Neural cell (in vitro differentiated cells): Measurements from ENCODE around the gene CD151.
A peak's percentile ranks its signal among the peaks of the same experiment; 100 is the strongest.

Experiments used
- EP300 ChIP-seq: fragments of 450-650 bp; conservative IDR thresholded peaks from 2 replicates; pipeline ENCODE4 v1.6.1; 2014; ENCODE audit warnings: antibody characterized with exemption, mild to moderate bottlenecking, moderate library complexity; ENCODE audit not compliant: poor library complexity, severe bottlenecking
- EZH2 ChIP-seq: fragments of 200-600, 300-800 bp; shearing (Covaris generic), sonication (generic); IDR thresholded peaks from 2 replicates; pipeline ENCODE4 v1.6.1; 2014; ENCODE audit warnings: antibody characterized with exemption, low read length, borderline replicate concordance, mild to moderate bottlenecking; ENCODE audit not compliant: insufficient read depth, poor library complexity, severe bottlenecking
- POLR2AphosphoS5 ChIP-seq: IDR thresholded peaks from 2 replicates; pipeline ENCODE4 v1.6.1; 2012
- TF ChIP-seq, protein P1 (sequence below): fragments of 450-650 bp; IDR thresholded peaks from 2 replicates; pipeline ENCODE4 v1.5.1; 2014; ENCODE audit warnings: antibody characterized with exemption, mild to moderate bottlenecking, moderate library complexity; ENCODE audit not compliant: poor library complexity, severe bottlenecking
- TF ChIP-seq, protein P2 (sequence below): IDR thresholded peaks from 2 replicates; pipeline ENCODE4 v1.6.1; 2012; ENCODE audit warnings: borderline replicate concordance

DNA sequence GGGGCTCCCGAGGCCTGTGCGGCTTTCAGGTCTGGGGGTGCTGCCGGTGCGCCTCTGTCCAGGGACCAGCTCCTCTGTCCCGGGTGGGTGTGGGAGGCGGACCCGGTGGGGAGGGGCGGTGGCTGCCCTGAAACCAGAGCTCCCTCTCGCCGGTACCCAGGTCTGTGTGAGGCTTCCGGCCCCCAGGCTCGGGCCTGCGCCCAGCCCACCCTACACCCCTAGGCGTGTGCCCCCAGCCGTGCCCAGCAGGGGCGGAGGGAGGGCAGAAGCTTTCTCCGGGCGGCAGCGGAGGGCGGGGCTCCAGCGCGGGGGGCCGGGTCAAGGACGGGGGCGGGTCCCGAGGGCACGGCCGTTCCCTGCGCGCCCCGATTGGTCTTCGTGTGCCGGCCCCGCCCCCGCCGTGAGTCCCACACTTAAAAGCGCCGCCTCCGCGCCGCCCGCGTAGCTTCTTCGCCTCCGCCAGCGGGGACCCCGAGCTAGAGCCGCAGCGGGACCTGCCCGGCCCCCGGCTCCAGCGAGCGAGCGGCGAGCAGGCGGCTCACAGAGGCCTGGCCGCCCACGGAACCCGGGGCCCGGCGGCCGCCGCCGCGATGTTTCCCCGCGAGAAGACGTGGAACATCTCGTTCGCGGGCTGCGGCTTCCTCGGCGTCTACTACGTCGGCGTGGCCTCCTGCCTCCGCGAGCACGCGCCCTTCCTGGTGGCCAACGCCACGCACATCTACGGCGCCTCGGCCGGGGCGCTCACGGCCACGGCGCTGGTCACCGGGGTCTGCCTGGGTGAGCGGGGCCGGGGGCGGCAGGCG is 13.4 kb upstream of the CD151 start:
- TF ChIP-seq EP300: peak; percentile 23
- TF ChIP-seq, protein P1, sequence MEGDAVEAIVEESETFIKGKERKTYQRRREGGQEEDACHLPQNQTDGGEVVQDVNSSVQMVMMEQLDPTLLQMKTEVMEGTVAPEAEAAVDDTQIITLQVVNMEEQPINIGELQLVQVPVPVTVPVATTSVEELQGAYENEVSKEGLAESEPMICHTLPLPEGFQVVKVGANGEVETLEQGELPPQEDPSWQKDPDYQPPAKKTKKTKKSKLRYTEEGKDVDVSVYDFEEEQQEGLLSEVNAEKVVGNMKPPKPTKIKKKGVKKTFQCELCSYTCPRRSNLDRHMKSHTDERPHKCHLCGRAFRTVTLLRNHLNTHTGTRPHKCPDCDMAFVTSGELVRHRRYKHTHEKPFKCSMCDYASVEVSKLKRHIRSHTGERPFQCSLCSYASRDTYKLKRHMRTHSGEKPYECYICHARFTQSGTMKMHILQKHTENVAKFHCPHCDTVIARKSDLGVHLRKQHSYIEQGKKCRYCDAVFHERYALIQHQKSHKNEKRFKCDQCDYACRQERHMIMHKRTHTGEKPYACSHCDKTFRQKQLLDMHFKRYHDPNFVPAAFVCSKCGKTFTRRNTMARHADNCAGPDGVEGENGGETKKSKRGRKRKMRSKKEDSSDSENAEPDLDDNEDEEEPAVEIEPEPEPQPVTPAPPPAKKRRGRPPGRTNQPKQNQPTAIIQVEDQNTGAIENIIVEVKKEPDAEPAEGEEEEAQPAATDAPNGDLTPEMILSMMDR: no peak
- no peak for TF ChIP-seq EZH2
- TF ChIP-seq, protein P2, sequence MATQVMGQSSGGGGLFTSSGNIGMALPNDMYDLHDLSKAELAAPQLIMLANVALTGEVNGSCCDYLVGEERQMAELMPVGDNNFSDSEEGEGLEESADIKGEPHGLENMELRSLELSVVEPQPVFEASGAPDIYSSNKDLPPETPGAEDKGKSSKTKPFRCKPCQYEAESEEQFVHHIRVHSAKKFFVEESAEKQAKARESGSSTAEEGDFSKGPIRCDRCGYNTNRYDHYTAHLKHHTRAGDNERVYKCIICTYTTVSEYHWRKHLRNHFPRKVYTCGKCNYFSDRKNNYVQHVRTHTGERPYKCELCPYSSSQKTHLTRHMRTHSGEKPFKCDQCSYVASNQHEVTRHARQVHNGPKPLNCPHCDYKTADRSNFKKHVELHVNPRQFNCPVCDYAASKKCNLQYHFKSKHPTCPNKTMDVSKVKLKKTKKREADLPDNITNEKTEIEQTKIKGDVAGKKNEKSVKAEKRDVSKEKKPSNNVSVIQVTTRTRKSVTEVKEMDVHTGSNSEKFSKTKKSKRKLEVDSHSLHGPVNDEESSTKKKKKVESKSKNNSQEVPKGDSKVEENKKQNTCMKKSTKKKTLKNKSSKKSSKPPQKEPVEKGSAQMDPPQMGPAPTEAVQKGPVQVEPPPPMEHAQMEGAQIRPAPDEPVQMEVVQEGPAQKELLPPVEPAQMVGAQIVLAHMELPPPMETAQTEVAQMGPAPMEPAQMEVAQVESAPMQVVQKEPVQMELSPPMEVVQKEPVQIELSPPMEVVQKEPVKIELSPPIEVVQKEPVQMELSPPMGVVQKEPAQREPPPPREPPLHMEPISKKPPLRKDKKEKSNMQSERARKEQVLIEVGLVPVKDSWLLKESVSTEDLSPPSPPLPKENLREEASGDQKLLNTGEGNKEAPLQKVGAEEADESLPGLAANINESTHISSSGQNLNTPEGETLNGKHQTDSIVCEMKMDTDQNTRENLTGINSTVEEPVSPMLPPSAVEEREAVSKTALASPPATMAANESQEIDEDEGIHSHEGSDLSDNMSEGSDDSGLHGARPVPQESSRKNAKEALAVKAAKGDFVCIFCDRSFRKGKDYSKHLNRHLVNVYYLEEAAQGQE: peak; percentile 17
- peak; percentile 66 for TF ChIP-seq POLR2AphosphoS5
